ENCODE data around the gene ADCY2.

Gene ADCY2

DNA sequence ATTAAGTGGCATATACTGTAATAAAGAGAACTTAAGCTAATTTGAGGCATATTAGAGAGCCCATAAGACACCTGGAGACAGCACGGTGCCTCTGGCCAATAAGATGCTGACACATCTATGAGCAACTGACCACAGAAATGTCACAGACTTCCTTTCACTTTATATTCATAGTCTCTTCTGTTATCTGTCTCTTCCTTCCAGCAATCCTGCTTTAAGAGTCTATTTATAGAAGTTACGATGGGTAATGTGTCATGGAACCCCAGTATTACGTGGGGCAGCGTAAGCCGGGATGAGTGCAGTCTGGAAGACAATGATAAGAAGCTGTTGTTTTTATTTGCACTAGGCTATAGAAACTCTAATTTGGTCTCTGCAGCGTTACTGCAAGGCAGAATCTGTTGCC lies 318.2 kb downstream of the ADCY2 start:
- no peak overlapping the region for H3K4me3 ChIP-seq (ENCODE audit: low read length)
- peak; percentile 1 for DNase-seq (ENCODE audit: low read depth)

DNA sequence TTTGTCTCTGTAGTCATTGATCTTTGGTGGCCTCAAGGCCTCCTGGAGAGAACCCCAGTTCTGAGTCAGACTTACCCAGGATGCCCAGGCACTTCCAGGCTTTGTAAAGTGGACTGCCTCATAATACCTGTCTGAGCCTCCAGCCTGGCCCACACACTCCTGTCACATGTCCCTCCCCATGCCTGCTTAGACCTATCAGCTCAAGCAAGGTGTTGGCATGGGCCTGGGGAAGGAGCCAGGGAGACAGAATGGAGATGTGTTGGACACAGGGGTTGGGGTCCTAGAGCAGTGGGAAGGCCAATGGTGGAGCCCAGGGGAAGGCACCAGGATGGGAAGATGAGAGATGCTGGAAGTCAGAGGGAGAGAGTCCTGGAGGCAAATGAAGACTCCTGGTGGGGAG lies 318.8 kb downstream of the ADCY2 start:
- no peak for DNase-seq (ENCODE audit: low read depth)
- no peak overlapping the region for H3K4me3 ChIP-seq (ENCODE audit: low read length)
- TF ChIP-seq, protein P1, sequence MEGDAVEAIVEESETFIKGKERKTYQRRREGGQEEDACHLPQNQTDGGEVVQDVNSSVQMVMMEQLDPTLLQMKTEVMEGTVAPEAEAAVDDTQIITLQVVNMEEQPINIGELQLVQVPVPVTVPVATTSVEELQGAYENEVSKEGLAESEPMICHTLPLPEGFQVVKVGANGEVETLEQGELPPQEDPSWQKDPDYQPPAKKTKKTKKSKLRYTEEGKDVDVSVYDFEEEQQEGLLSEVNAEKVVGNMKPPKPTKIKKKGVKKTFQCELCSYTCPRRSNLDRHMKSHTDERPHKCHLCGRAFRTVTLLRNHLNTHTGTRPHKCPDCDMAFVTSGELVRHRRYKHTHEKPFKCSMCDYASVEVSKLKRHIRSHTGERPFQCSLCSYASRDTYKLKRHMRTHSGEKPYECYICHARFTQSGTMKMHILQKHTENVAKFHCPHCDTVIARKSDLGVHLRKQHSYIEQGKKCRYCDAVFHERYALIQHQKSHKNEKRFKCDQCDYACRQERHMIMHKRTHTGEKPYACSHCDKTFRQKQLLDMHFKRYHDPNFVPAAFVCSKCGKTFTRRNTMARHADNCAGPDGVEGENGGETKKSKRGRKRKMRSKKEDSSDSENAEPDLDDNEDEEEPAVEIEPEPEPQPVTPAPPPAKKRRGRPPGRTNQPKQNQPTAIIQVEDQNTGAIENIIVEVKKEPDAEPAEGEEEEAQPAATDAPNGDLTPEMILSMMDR (conservative IDR thresholded peaks at IDR 0.05; ENCODE audit: low read length) = no peak

More for the DNA sequence above, 318.2 kb downstream of the ADCY2 start:
- TF ChIP-seq, protein P1 (conservative IDR thresholded peaks at IDR 0.05; ENCODE audit: low read length) = no peak

DNA sequence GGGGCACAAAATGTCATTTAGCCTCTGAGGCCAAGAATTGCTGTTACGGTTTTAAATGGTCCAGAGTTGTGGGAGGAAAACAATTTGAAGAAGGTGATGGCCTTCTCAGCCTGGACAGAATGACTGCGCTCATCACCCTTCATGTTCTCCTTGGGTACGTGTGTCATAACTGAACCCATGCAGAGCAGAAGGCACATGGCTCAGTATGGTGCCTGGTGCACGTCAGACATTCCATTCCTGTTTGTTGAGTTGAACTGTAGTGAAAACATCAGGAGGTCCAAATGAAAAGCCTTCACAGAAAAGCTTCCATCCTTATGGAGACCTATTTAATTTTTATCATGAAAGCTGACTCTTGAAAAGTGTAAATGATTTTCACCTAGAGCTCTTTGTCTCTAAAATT lies 321.8 kb downstream of the ADCY2 start:
- TF ChIP-seq, protein P1 (conservative IDR thresholded peaks at IDR 0.05; ENCODE audit: low read length) = no peak
- DNase-seq (ENCODE audit: low read depth) = no peak
- H3K4me3 ChIP-seq (ENCODE audit: low read length) = no peak overlapping the region

DNA sequence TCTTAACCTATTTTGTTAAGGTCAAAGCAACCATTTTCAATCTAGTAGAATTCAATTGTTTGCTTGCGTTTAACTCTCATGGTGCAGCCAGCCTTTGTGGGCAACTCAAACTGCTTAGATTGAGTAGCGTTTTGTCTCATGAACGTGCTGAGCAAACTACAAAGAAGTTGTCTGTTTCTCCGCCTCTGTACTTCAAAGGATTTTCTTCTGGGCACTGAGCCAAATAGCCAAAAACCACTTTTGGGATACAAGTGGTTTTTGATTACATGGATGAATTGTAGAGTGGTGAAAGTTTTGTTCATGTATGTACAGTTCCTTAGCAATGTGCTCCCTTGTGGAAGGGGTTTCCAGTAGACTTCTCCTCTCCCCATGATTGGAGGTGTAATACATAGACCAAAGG lies 332.1 kb downstream of the ADCY2 start:
- TF ChIP-seq, protein P1 (conservative IDR thresholded peaks at IDR 0.05; ENCODE audit: low read length) = no peak
- DNase-seq (ENCODE audit: low read depth) = no peak
- no peak overlapping the region for H3K4me3 ChIP-seq (ENCODE audit: low read length)

DNA sequence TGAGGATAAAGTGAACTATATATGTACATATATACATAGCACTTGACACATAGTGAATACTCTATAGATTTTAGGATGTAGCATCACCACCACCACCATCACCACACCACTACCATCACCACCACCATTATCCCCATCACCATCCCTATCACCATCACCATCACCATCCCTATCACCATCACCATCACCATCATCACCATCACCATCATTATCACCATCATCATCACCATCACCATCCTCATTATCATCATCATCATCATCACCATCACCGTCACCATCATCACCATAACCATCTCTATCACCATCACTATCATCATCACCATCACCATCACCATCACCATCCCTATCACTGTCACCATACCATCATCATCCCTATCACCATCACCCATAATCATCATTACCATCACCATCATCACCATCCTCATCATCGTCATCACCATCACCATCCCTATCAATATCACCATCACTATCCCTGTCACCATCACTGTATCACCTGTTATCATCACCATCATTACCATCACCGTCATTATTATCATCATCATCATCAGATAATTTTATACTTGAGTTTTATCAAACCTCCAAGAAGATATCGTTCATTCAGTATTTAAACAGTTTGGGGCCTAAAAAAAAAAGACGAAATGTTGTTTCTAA lies 345.6 kb downstream of the ADCY2 start:
- no peak overlapping the region for H3K4me3 ChIP-seq (ENCODE audit: low read length)
- no peak for DNase-seq (ENCODE audit: low read depth)
- TF ChIP-seq, protein P1 (conservative IDR thresholded peaks at IDR 0.05; ENCODE audit: low read length) = no peak

DNA sequence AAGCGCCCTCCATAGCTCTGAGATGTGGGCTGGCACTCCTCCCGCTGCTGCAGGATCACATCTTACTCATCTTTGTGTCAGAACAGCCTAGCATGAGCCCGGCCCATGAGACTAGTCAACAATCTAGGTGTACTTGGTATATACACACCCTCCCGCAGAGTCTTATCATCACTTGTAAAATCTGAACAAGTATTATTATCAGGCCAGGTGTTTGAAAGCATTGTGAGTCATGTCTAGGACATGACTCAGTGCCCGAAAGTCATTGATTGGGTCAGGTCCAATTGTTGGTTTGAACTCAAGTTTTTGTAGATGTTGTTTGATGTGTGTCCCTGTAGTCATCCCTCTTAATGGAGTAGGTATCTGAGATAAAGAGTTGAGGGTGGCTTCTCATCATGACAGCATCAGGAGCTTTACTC lies 346.3 kb downstream of the ADCY2 start:
- TF ChIP-seq, protein P1 (conservative IDR thresholded peaks at IDR 0.05; ENCODE audit: low read length) = no peak
- DNase-seq (ENCODE audit: low read depth) = no peak
- no peak overlapping the region for H3K4me3 ChIP-seq (ENCODE audit: low read length)

DNA sequence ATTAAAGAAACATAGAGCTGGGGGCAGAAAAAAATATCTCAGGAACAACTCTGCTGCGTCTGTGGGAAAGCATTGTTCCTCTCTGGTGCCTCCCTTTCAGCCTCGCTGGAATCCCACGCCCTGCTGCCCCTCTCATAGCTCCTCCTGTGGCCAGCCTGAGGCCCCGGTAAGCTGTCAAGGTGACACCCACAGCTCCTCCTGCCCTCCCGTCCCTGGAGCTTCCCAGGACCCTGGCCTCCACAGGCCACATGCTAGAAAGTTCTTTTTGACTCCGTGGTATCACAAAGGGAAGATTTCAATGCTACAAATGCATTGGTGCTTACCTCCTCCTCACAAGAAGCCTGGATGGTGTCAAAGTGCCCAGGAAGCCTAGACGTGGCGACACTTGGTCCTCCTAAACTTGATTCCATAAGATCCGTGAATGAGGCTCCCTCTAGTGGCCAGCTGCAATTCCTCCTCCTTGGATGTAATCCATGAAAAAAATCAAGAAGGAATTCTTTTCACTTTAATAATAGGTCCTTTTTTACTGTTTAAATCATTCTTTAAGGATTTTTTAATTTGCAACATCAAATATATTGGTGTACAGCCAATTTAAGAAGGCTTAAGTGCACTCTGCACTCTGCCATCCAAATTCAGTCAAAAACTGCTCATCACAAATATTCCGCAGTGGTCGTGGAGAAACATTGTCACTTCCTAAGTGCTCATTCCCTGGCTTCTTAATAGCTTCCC lies 350.1 kb downstream of the ADCY2 start:
- no peak overlapping the region for H3K4me3 ChIP-seq (ENCODE audit: low read length)
- TF ChIP-seq, protein P1 (conservative IDR thresholded peaks at IDR 0.05; ENCODE audit: low read length) = peak; percentile 96
- DNase-seq (ENCODE audit: low read depth) = peak; percentile 73
